Esophagus muscularis mucosa (tissue), 4 donors: ENCODE measurements around the gene CCBE1. TPM values are rescaled to one million over a fixed set of nuclear protein-coding genes. Genes with fewer than 3 reads are reported as not detected.
A peak's percentile ranks its signal among the peaks of the same experiment; 100 is the strongest.

ENCODE experiments used
- DNase-seq: peaks from one replicate; pipeline ENCODE4 v3.0.0-alpha.2; 2017; ENCODE audit errors: extremely low spot score
- H3K27ac ChIP-seq, 4 donors: fragments of 200-600 bp; sonication (generic); replicated peaks in 1 of 4; 1 replicate in 3 of 4; 2 replicates in 1 of 4; pipeline ENCODE4 v1.5.1; 2016 to 2019; ENCODE audit warnings: mild to moderate bottlenecking in 1 of 4
- H3K27me3 ChIP-seq, 4 donors: fragments of 200-600 bp; sonication (generic); one replicate each; pipeline versions ENCODE4 v1.5.1 to v1.6.0; 2016 to 2019
- H3K36me3 ChIP-seq, 4 donors: fragments of 200-600 bp; sonication (generic); one replicate each; pipeline ENCODE4 v1.5.1; 2016 to 2019
- H3K4me1 ChIP-seq, 4 donors: fragments of 200-600 bp; sonication (generic); one replicate each; pipeline ENCODE4 v1.5.1; 2016 to 2019
- H3K4me3 ChIP-seq, 4 donors: fragments of 200-600 bp; sonication (generic); 1 replicate in 2 of 4; 2 replicates in 2 of 4; pipeline ENCODE4 v1.5.1; 2016 to 2019; ENCODE audit warnings: mild to moderate bottlenecking in 4 of 4, moderate library complexity in 1 of 4
- H3K9me3 ChIP-seq, 4 donors: fragments of 200-600 bp; sonication (generic); 1 replicate in 3 of 4; 2 replicates in 1 of 4; pipeline ENCODE4 v1.5.1; 2016 to 2019
- CTCF ChIP-seq, 3 experiments: fragments of 200-600 bp in 2 of 3; fragments of 450-650 bp in 1 of 3; sonication (generic) in 2 of 3; IDR thresholded peaks; one replicate each; pipeline ENCODE4 v1.5.1; 2017 to 2019; ENCODE audit warnings: antibody characterized with exemption in 3 of 3, mild to moderate bottlenecking in 2 of 3, moderate library complexity in 1 of 3
- EP300 ChIP-seq: sonication (generic); formaldehyde crosslinking; IDR thresholded peaks from one replicate; pipeline ENCODE4 v1.6.1; 2017; ENCODE audit warnings: antibody characterized with exemption
- POLR2A ChIP-seq: fragments of 450-650 bp; IDR thresholded peaks from one replicate; pipeline ENCODE4 v1.6.1; 2017; ENCODE audit warnings: antibody characterized with exemption, moderate library complexity, mild to moderate bottlenecking, low read depth
- POLR2AphosphoS5 ChIP-seq, 2 donors: sonication (generic); formaldehyde crosslinking; IDR thresholded peaks; one replicate each; pipeline ENCODE4 v1.6.1; 2017; ENCODE audit warnings: antibody characterized with exemption in 2 of 2
- WGBS: methylation state at CpG from one replicate; pipeline ENCODE4 v1.1.5; 2018; 5-methylcytosine and 5-hydroxymethylcytosine counted together
- intact Hi-C: fragments of 100-400 bp; cut with DNase I; formaldehyde crosslinking; loops from one replicate; pipeline ENCODE4 v1.15.1; 2023
- total RNA-seq, 4 donors: library from RNA; depleted of rRNA; stranded (reverse); fragments of >200 nt; gene quantifications; one replicate each; pipeline versions ENCODE4 v1.1.0 to v1.2.1, GENCODE V29; 2016

The CCBE1 gene
- total RNA-seq, 4 donors from 2014 or later, result 1.6 to 11.1 (median 2.7) TPM

GRCh38 chr18:59690996-59691395 is 6.2 kb downstream of the CCBE1 start:
- Histone ChIP-seq H3K9me3 (no peaks in the 10 kb centered on the region), H3K4me3 (no peak overlapping the region), H3K27ac (no peak overlapping the region), H3K4me1 (peaks cover 0 to 6% (median 4%) of the 10 kb centered on the region in 4 donors), H3K27me3 (peaks cover 0 to 5% (median 0%) of the 10 kb centered on the region in 4 donors), H3K36me3 (no peaks in the 10 kb centered on the region)
- intact Hi-C loops, result loop anchor here (10.0 kb wide), 1 partner anchor 56 kb away; no protein-coding TSS in a partner anchor
- no peak for DNase-seq
- no peak for TF ChIP-seq POLR2A
- TF ChIP-seq POLR2AphosphoS5 (IDR thresholded peaks at IDR 0.05), result no peak
- no peak for TF ChIP-seq CTCF (IDR thresholded peaks at IDR 0.05)
- TF ChIP-seq EP300, result no peak

GRCh38 chr18:59690186-59690982 is 6.8 kb downstream of the CCBE1 start:
- WGBS, result 53% methylated on average over 8 of the region's 8 CpGs
- TF ChIP-seq CTCF (IDR thresholded peaks at IDR 0.05), result no peak
- TF ChIP-seq EP300, result no peak
- no peak for TF ChIP-seq POLR2A
- TF ChIP-seq POLR2AphosphoS5 (IDR thresholded peaks at IDR 0.05), result no peak
- Histone ChIP-seq H3K27ac (no peak overlapping the region), H3K4me3 (no peak overlapping the region), H3K9me3 (no peaks in the 10 kb centered on the region), H3K36me3 (no peaks in the 10 kb centered on the region), H3K4me1 (peaks cover 5 to 11% (median 9%) of the 10 kb centered on the region in 4 donors), H3K27me3 (no peaks in the 10 kb centered on the region)
- intact Hi-C loops, result loop anchor here (10.0 kb wide), 1 partner anchor 56 kb away; no protein-coding TSS in a partner anchor
- no peak for DNase-seq

GRCh38 chr18:59689756-59690155 is 7.5 kb downstream of the CCBE1 start:
- no peak overlapping the region for H3K27ac ChIP-seq
- WGBS, result 46% methylated on average over 3 of the region's 3 CpGs
- no peaks in the 10 kb centered on the region for H3K27me3 ChIP-seq
- H3K9me3 ChIP-seq, result no peaks in the 10 kb centered on the region
- no peak for TF ChIP-seq CTCF (IDR thresholded peaks at IDR 0.05)
- no peak for TF ChIP-seq EP300
- TF ChIP-seq POLR2A, result no peak
- TF ChIP-seq POLR2AphosphoS5 (IDR thresholded peaks at IDR 0.05), result no peak
- H3K36me3 ChIP-seq, result no peaks in the 10 kb centered on the region
- intact Hi-C loops, result loop anchor here (10.0 kb wide), 1 partner anchor 55 kb away; no protein-coding TSS in a partner anchor
- peaks cover 8 to 17% (median 16%) of the 10 kb centered on the region in 4 donors for H3K4me1 ChIP-seq
- H3K4me3 ChIP-seq, result no peak overlapping the region
- DNase-seq, result no peak

- no peaks in the 10 kb centered on the region for H3K27me3 ChIP-seq
- intact Hi-C loops, result no loop called here
- H3K4me1 ChIP-seq, result peaks cover 8 to 19% (median 18%) of the 10 kb centered on the region in 4 donors
- TF ChIP-seq POLR2A (no peak), POLR2AphosphoS5 (IDR thresholded peaks at IDR 0.05) (no peak), CTCF (IDR thresholded peaks at IDR 0.05) (no peak), EP300 (no peak)
- no peak overlapping the region for H3K4me3 ChIP-seq
- WGBS, result 75% methylated on average over 1 of the region's 1 CpG
- DNase-seq, result no peak
- peak overlapping the region in 3 of 4 donors; percentile 2 to 73 (median 70) for H3K27ac ChIP-seq
- no peaks in the 10 kb centered on the region for H3K36me3 ChIP-seq
- no peaks in the 10 kb centered on the region for H3K9me3 ChIP-seq
These were observed 11.0 kb downstream of the CCBE1 start for GRCh38 chr18:59686260-59686659.
